HCT116 (cell line): ENCODE results near the gene LRRC1. TPM values are rescaled to one million over a fixed set of nuclear protein-coding genes. Genes with fewer than 3 reads are reported as not detected.

Source experiments
- ATAC-seq: fragments of 200-7000 bp; cut with Tn5 transposase; 2 replicates; pipeline ENCODE4 v1.9.1; 2020; ENCODE audit warnings: mild to moderate bottlenecking, moderate library complexity
- BruUV-seq: library from RNA; stranded (reverse); fragments of 400-500 nt; replicated peaks from 2 replicates; lab custom pipeline; 2021; lab: Mats Ljungman, UMichigan
- CTCF ChIA-PET: fragments of 300-600 bp; sonication (Branson Sonifier 250); formaldehyde crosslinking; loops from one replicate; lab custom pipeline; 2021; ENCODE audit warnings: antibody characterized with exemption; lab: Charles Lee
- POLR2A ChIA-PET: fragments of 300-600, 350-600 bp; sonication (Branson Sonifier 250); formaldehyde crosslinking; loops from one replicate; lab custom pipeline; 2021; ENCODE audit warnings: antibody characterized with exemption; lab: Charles Lee
- RAD21 ChIA-PET, 2 experiments: fragments of 300-600 bp; sonication (Branson Sonifier 250); formaldehyde crosslinking; loops; one replicate each; lab custom pipeline; 2023; ENCODE audit warnings: low total read pairs in 2 of 2; ENCODE audit not compliant: uncharacterized antibody in 2 of 2, unreplicated experiment in 2 of 2, low non-redundant PET in 1 of 2; lab: Charles Lee
- DNase-seq: peaks from one replicate; pipeline ENCODE4 v3.0.0-alpha.2; 2010; ENCODE audit warnings: low read depth, low spot score
- H2AFZ ChIP-seq: fragments of 200-600 bp; shearing (Covaris generic), sonication (generic); 2 replicates; pipeline ENCODE4 v1.6.1; 2017; ENCODE audit warnings: low read depth, mixed run types, mixed read lengths, antibody characterized with exemption, low read length; ENCODE audit not compliant: poor library complexity, severe bottlenecking
- H3K27ac ChIP-seq: 2 replicates; pipeline ENCODE4 v1.5.1; 2012; ENCODE audit warnings: low read depth, low read length
- H3K27me3 ChIP-seq: fragments of 200-600 bp; sonication (generic); 2 replicates; pipeline ENCODE4 v1.6.1; 2016; ENCODE audit warnings: mixed run types, low read length, mixed read lengths; ENCODE audit not compliant: insufficient read depth
- H3K36me3 ChIP-seq, 2 experiments: fragments of 200-500 bp in 1 of 2; fragments of 200-600 bp in 1 of 2; sonication (Bioruptor generic) in 1 of 2; sonication (generic) in 1 of 2; 2 replicates each; pipeline versions ENCODE4 v1.5.1 to v1.6.1; 2014 to 2016; ENCODE audit warnings: low read length in 2 of 2, inconsistent platforms in 1 of 2, mixed read lengths in 1 of 2, mixed run types in 1 of 2; ENCODE audit not compliant: insufficient read depth in 2 of 2, control insufficient read depth in 1 of 2
- H3K4me1 ChIP-seq, 2 experiments: fragments of 200-600 bp in 1 of 2; sonication (generic) in 1 of 2; 2 replicates each; pipeline versions ENCODE4 v1.5.1 to v1.6.1; 2012 to 2017; ENCODE audit warnings: low read length in 2 of 2, inconsistent platforms in 1 of 2, mild to moderate bottlenecking in 1 of 2, mixed read lengths in 1 of 2, mixed run types in 1 of 2, moderate library complexity in 1 of 2; ENCODE audit not compliant: insufficient read depth in 2 of 2, control insufficient read depth in 1 of 2
- H3K4me2 ChIP-seq: fragments of 200-600 bp; sonication (generic); 2 replicates; pipeline ENCODE4 v1.6.1; 2017; ENCODE audit warnings: mixed run types, low read length, mixed read lengths
- H3K4me3 ChIP-seq, 2 experiments: fragments of 200-600 bp in 1 of 2; sonication (generic) in 1 of 2; replicated peaks in 1 of 2; 2 replicates each; pipeline ENCODE4 v1.5.1; 2011 to 2016; ENCODE audit warnings: low read length in 2 of 2, control low read depth in 1 of 2, low read depth in 1 of 2, mild to moderate bottlenecking in 1 of 2, mixed read lengths in 1 of 2, mixed run types in 1 of 2
- H3K79me2 ChIP-seq: fragments of 200-600 bp; sonication (generic); 2 replicates; pipeline ENCODE4 v1.6.1; 2017; ENCODE audit warnings: mild to moderate bottlenecking, mixed run types, low read length, moderate library complexity, mixed read lengths; ENCODE audit not compliant: insufficient read depth
- H3K9ac ChIP-seq: fragments of 200-600 bp; sonication (generic); 2 replicates; pipeline ENCODE4 v1.6.1; 2016; ENCODE audit warnings: low read length, mixed read lengths
- H3K9me2 ChIP-seq: fragments of 200-600 bp; sonication (generic), shearing (Covaris generic); 2 replicates; pipeline ENCODE4 v1.6.1; 2017; ENCODE audit warnings: mixed run types, mild to moderate bottlenecking, moderate library complexity; ENCODE audit not compliant: insufficient read depth
- H3K9me3 ChIP-seq, 2 experiments: fragments of 200-500 bp in 1 of 2; fragments of 200-600 bp in 1 of 2; sonication (Bioruptor generic) in 1 of 2; sonication (generic) in 1 of 2; 2 replicates each; pipeline ENCODE4 v1.6.1; 2014 to 2017; ENCODE audit warnings: low read length in 2 of 2, mixed read lengths in 2 of 2, inconsistent platforms in 1 of 2, low read depth in 1 of 2, mild to moderate bottlenecking in 1 of 2, mixed run types in 1 of 2, moderate library complexity in 1 of 2; ENCODE audit not compliant: control insufficient read depth in 1 of 2, insufficient read depth in 1 of 2
- H4K20me1 ChIP-seq: fragments of 200-600 bp; sonication (generic), shearing (Covaris generic); 2 replicates; pipeline ENCODE4 v1.6.1; 2017; ENCODE audit warnings: mixed run types, mild to moderate bottlenecking, moderate library complexity; ENCODE audit not compliant: insufficient read depth
- CBX3 ChIP-seq: IDR thresholded peaks from 2 replicates; pipeline ENCODE4 v1.6.1; 2012; ENCODE audit warnings: low read depth
- CEBPB ChIP-seq: IDR thresholded peaks from 2 replicates; pipeline ENCODE4 v1.6.1; 2012; ENCODE audit warnings: low read depth
- EZH2 ChIP-seq: fragments of 200-600 bp; sonication (generic); IDR thresholded peaks from 2 replicates; pipeline ENCODE4 v1.6.1; 2017; ENCODE audit warnings: antibody characterized with exemption, mixed run types
- EZH2phosphoT487 ChIP-seq: fragments of 200-600 bp; IDR thresholded peaks from 2 replicates; pipeline ENCODE4 v1.6.1; 2018; ENCODE audit warnings: antibody characterized with exemption, borderline replicate concordance
- FOSL1 ChIP-seq: IDR thresholded peaks from 2 replicates; pipeline ENCODE4 v1.6.1; 2012; ENCODE audit warnings: low read depth
- POLR2A ChIP-seq: IDR thresholded peaks from 2 replicates; pipeline ENCODE4 v1.7.0; 2011; ENCODE audit warnings: borderline replicate concordance; ENCODE audit not compliant: insufficient read depth, insufficient read length; ENCODE audit errors: extremely low read depth
- POLR2AphosphoS5 ChIP-seq: IDR thresholded peaks from 2 replicates; pipeline ENCODE4 v1.6.1; 2011; ENCODE audit warnings: mild to moderate bottlenecking, low read depth, low read length, moderate library complexity
- SRF ChIP-seq: IDR thresholded peaks from 2 replicates; pipeline ENCODE4 v1.6.1; 2012; ENCODE audit warnings: low read depth
- TCF7L2 ChIP-seq: IDR thresholded peaks from 2 replicates; pipeline ENCODE4 v1.7.0; 2011; ENCODE audit warnings: borderline replicate concordance, inconsistent platforms; ENCODE audit not compliant: insufficient read depth, insufficient read length; ENCODE audit errors: extremely low read depth
- YY1 ChIP-seq: IDR thresholded peaks from 2 replicates; pipeline ENCODE4 v1.6.1; 2011; ENCODE audit warnings: low read length, low read depth, moderate library complexity, mild to moderate bottlenecking; ENCODE audit not compliant: insufficient replicate concordance; ENCODE audit errors: extremely low read depth
- ZNF274 ChIP-seq: fragments of 200-500 bp; sonication (Bioruptor generic); IDR thresholded peaks from 2 replicates; pipeline ENCODE4 v1.6.1; 2014; ENCODE audit warnings: mild to moderate bottlenecking, low read depth, low read length, inconsistent platforms
- intact Hi-C: fragments of 100-400 bp; cut with micrococcal nuclease; formaldehyde crosslinking; loops from 2 replicates; pipeline ENCODE4 v1.10.0; 2022
- total RNA-seq: library from RNA; stranded (reverse); gene quantifications from one replicate; pipeline ENCODE4 v1.2.1, GENCODE V29; 2021; ENCODE audit not compliant: unreplicated experiment
- TF ChIP-seq, protein P1 (sequence below): IDR thresholded peaks from 2 replicates; pipeline ENCODE4 v1.6.1; 2012
- TF ChIP-seq, protein P2 (sequence below): IDR thresholded peaks from 2 replicates; pipeline ENCODE4 v1.6.1; 2012
- TF ChIP-seq, protein P3 (sequence below), 3 experiments: fragments of 200-600 bp in 1 of 3; sonication (generic) in 1 of 3; IDR thresholded peaks in 2 of 3; conservative IDR thresholded peaks in 1 of 3; 2 replicates each; pipeline ENCODE4 v1.5.1; 2012 to 2017; ENCODE audit warnings: low read depth in 2 of 3, low read length in 2 of 3, antibody characterized with exemption in 1 of 3, borderline replicate concordance in 1 of 3, control low read depth in 1 of 3, mild to moderate bottlenecking in 1 of 3, mixed read lengths in 1 of 3, mixed run types in 1 of 3, moderate library complexity in 1 of 3; ENCODE audit not compliant: insufficient read depth in 1 of 3

Gene LRRC1
- total RNA-seq, 1 experiment from 2014 or later: 19.8 TPM

DNA sequence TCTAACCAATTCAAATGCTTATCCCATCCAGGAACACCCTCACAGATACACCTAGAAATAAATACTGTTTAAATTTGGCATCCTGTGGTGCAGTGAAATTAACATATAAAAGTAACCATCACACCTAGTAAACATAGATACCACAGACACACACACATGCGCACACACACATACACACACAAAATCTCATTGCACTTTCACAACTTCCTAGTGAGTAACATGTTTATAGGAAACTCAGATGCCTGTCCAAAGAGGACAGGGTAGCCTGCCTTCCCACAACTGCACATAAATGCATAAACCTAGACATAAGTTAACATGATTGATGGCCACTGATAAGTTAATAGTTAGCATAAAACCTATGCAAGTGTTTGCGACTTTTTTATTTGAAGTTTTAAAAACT is 56.8 kb downstream of the LRRC1 start:
- Histone ChIP-seq H3K4me2 (no peak overlapping the region), H4K20me1 (no peaks in the 10 kb centered on the region), H3K4me3 (no peak overlapping the region), H3K79me2 (peaks cover 28% of the 10 kb centered on the region), H3K36me3 (no peaks in the 10 kb centered on the region), H3K9me2 (no peaks in the 10 kb centered on the region), H2AFZ (no peak overlapping the region), H3K9ac (no peak overlapping the region), H3K9me3 (no peaks in the 10 kb centered on the region), H3K27me3 (no peaks in the 10 kb centered on the region), H3K4me1 (0 out of 4 replicates have a peak, but pooled peaks cover 0 to 3% of the 10 kb centered on the region in 2 experiments), H3K27ac (no peak overlapping the region)
- TF ChIP-seq CBX3 (no peak), SRF (no peak), CEBPB (no peak), FOSL1 (no peak), POLR2AphosphoS5 (no peak), TCF7L2 (no peak), YY1 (no peak), EZH2 (no peak), EZH2phosphoT487 (no peak), POLR2A (no peak), ZNF274 (no peak)
- TF ChIP-seq, protein P1, sequence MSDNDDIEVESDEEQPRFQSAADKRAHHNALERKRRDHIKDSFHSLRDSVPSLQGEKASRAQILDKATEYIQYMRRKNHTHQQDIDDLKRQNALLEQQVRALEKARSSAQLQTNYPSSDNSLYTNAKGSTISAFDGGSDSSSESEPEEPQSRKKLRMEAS: no peak
- TF ChIP-seq, protein P2, sequence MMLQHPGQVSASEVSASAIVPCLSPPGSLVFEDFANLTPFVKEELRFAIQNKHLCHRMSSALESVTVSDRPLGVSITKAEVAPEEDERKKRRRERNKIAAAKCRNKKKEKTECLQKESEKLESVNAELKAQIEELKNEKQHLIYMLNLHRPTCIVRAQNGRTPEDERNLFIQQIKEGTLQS: no peak
- TF ChIP-seq, protein P3, sequence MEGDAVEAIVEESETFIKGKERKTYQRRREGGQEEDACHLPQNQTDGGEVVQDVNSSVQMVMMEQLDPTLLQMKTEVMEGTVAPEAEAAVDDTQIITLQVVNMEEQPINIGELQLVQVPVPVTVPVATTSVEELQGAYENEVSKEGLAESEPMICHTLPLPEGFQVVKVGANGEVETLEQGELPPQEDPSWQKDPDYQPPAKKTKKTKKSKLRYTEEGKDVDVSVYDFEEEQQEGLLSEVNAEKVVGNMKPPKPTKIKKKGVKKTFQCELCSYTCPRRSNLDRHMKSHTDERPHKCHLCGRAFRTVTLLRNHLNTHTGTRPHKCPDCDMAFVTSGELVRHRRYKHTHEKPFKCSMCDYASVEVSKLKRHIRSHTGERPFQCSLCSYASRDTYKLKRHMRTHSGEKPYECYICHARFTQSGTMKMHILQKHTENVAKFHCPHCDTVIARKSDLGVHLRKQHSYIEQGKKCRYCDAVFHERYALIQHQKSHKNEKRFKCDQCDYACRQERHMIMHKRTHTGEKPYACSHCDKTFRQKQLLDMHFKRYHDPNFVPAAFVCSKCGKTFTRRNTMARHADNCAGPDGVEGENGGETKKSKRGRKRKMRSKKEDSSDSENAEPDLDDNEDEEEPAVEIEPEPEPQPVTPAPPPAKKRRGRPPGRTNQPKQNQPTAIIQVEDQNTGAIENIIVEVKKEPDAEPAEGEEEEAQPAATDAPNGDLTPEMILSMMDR (IDR thresholded peaks at IDR 0.05 in 2 of 3, conservative IDR thresholded peaks at IDR 0.05 in 1 of 3; ENCODE audit: borderline replicate concordance in 1 of 3, insufficient read depth in 1 of 3, low read depth in 2 of 3, low read length in 2 of 3): no peak
- ChIA-PET POLR2A (no interaction called here), CTCF (no interaction called here), RAD21 (no interaction called here)
- DNase-seq: no peak
- no peak for ATAC-seq
- BruUV-seq: no TSS peak
- intact Hi-C loops: no loop called here
